ENCODE results near the gene AFG1L.

AFG1L gene

DNA sequence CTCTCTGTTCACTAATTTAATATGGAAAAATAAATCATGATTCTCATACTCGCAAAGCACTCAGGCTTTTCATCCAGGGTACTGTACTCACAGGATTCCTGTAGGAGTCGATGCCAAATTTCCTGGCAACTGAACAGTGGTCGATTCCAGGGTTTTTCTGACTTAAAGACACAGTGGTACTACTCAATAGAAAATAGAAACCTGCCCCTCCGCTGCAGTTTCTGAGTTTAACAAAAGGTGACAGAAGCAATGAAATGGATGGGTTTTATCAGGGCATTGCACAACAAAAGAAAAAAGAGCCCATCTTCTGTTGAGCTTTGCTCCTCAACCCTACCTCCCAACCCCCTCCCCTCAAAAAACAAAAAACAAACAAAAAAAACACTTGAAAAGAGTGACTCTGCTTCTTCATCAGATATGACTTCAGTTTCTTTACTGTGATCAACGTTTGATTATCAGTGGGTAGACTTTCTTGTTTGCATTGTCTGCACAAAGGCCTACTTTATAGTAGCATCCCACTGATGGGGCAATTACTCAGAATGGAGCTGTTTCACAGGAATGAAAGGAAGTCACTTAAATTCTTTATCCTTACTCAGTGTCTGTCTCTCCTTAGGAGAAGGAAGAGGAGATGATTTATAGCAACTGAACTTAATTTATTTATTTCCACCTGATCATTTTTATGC, 169.7 kb downstream of the AFG1L start:
- DNase-seq, result no peak

DNA sequence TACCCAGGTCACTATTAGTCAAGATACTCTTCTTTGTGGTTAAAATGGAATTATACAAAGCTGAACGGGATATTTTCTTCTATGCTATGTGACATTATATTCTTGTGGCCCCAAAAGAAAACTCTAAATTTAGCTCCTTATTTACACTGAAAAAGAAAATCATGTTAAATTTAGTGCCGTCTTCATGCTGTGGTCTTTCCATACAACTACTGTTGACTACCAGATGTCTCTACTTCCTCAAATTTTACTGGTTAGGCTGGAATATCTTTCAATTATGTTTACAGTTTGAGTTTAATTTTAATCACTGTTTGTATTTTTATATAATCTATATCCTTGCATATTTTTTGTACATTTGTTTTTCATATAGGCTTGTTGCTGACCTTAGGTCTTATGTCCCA, 170.2 kb downstream of the AFG1L start:
- DNase-seq, result no peak

DNA sequence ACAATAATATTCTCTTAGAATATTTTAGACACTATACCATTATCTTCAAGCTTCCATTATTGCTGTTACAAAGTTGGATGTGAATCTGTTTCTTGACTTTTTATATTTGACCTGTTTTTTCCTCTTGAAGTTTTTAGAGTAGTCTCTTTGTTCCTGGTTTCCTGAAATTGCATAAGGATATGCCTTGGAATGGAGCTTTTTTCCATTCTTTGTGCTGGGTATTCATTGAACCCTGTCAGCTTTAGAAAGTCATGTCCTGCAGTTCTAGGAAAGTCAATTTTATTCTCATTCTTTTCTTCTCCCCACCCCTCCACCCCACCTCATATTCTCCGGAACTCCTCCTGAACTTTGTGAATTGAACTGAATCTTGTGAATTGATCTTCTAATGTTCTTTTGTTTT, 173.5 kb downstream of the AFG1L start:
- DNase-seq, result no peak

DNA sequence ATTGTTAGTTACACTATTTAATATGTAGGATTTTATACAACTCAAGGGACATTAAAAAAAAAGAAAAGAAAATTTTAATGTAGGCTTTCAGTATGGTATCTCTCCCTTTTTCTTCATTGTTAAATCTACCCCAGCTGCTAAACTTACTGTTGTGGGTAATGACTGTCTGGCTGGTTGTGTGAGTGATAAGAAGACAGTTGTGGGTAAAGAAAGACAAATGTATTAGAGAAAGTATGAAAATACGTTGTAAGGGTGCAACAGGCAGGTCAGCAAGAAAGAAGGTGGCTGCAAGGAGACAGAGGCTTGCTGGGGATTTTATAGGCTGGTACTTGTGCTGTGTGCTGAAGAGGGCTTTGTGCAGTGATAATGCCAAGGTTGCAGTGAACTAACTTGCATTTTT, 174.5 kb downstream of the AFG1L start:
- DNase-seq, result no peak

DNA sequence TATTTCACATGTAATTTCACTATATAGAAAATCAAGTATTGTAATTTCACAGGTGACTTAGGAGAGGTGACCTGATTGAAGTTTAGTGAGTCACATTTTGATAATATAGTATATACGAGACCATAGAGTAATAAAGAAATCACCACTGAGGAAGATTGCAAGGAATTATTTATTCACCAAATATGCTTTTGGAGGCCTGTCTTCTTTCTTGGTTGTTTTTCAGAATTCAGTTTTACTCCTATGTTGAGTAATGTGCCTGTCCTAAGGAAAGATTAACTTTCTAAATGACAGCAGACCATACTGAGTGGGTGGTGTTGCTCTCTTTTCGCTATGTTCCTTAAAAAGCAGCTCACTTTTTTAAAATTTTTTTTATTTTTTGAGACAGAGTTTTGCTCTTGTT, 178.3 kb downstream of the AFG1L start:
- DNase-seq, result no peak

DNA sequence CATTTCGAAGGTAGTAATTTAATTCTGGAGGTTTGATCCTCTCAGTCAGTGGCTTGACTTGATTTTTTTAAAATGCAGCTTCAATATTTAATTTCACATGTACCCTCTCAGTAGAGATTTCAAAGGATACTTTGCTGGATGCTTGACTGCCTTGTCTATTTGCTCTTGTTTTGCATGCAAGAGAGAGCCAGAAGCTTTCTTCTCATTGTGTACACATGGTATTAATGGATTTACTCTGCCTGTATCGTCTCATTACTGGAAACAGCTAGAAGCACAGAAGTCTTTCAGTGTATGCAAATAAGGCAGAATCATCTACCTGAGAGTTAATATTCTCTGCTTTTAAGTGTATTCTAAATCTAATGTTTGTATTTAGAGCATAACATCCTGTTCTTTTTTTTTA, 181.5 kb downstream of the AFG1L start:
- DNase-seq, result no peak

DNA sequence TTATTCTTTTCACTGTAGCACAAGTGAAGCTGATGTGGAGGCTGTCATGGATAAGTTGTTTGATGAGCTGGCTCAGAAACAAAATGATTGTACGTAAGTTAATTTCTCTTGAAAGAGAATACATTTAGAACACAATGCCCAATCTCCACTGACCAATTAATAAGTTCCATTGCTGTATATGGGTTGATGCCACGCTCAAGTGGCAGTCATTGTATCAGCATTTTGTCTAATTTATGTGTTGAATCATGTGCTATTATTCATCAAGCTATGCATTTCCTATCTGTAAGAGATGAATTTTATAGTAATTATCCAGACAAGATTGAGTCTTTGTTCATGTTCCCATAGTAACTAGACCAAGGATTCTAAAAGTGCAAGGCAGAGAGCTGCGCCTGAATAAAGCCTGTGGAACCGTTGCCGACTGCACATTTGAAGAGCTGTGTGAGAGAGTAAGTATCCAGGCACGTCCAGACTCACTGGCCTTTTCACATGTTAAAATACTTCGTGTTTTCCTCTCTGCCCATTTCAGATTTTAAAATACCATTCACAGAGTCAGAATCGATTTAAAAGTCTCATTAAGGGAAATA, 182.1 kb downstream of the AFG1L start:
- DNase-seq, result no peak

DNA sequence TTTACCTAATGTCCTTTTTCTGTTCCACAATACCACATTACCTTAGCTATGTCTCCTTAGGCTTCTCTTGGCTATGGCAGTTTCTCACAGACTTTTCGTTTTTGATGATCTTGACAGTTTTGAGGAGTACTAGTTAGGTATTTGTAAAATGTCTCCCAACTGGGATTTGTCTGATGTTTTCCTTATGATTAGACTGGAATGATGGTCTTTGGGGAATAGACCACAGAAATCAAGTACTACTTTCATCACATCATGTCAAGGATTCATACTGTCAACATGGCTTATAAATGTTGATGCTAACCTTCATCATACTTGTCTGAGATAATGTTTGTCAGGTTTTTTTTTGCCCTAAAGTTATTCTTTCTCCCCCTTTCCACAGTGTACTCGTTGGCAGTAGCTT, 187.7 kb downstream of the AFG1L start:
- DNase-seq, result no peak

DNA sequence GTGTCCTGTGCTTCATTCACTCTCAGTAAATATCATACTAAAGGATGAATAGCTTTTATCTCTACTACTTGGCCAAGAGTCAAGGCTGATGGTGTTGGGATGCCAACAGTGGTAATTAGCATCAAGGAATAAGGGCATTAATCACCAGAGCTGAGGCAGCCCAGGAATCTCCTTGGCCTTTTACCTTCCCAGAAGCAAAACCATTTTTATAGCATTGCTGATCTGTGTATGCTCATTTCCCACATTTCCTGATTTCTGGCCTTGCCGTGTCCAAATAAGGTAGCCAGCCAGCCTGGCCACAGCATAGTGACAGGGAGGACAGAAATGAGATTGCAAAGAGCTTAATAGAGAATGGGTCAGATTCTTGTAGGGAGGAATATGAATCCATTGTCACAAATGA, 189.2 kb downstream of the AFG1L start:
- DNase-seq, result no peak

DNA sequence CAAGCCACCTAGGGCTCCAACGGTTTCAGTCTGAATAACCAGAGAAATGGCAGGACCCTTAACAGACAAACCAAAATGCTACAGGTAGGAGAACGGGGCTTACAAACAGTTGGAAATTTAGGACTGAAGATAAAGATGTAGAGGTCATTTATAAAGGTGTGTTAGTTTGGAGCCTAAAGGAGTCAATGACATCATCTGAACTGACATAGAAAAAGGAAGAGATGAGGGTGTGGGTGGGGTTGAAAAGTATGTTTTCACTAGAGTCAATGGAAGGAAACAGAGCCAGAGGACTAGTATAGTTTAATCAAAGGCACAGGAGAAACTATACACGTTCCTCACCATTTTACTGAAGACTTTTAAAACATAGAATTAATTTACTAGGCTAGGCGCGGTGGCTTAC, 194.8 kb downstream of the AFG1L start:
- DNase-seq, result no peak

DNA sequence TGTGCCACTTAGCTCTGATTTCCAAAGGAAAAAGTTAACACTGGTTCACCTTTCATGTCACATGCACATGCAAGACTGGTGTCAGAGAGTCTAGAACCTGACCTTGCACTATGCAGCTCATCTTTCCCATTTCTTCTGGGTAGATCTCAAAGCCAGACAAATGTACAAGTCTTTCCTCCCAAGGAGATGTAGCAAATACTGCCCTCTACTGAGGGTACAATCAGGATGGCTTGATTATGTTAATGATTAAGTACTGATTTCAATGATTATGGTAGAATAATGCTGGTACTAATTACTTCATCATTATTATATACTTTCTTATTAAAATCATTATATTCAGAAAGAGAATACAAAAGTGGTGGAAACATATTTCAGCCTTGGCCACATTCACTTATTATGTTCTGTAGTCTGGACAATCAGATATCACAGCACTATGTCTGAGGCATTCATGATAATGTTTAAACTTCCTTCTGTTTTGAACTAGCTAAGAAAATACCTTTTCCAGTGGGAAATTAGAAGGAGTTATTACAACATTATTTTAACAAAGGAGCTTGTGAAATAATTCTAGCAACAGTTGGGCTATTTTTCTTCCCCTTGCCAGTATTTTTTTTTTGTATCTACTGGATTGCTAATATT, 197.4 kb downstream of the AFG1L start:
- no peak for DNase-seq

DNA sequence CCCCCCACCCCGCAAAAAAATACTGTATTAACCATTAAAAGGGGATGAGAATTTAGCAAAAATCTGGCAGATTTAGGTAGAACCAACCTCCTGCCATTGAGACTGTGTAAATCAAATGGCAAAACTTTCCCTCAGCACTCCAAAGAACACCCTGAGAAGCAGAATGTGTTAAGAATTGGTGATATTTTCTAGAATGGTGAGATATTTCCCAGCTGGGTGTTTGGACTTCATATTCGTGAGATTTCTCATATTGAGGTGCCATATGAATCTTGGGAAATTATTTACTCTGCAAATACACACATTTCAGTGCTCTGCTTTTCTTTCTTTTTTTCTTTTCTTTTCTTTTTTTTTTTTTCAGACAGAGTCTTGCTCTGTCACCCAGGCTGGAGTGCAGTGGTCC, 199.6 kb downstream of the AFG1L start:
- no peak for DNase-seq

DNA sequence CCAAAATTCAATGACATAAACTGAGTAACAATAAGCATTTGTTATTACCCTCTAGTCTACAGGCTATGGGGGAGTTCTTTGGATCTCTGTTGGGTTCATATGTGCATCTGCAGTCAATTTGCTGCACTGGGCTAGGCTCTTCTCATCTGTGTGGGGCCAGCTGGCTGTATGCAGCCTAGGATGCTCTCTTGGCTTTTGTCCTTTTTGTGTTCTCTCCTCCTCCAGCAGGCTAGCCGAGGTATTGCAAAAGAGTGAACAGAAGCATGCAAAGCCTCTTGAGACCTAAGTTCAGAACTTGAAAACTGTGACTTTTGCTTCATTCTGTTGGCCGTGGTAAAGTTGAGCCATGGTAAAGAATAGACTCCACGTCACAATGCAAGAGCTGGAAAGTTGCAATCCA, 203.0 kb downstream of the AFG1L start:
- peak; percentile 14 for DNase-seq

DNA sequence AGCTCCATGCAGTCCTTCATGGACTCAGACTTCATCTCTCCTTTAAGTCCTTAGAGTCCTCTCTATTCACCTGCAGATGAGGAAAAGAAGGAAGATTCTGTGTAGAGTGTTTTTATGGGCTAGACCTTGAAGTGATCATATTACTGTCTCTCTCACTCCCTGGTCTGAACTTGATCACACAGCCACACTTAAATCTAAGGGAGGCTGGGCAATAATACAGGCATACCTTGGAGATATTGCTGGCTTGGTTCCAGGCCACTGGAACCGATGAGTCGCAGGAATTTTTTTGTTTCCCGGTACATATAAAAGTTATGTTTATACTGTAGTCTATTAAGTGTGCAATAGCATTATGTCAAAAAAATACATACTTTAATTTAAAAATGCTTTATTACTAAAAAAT, 206.7 kb downstream of the AFG1L start:
- DNase-seq, result no peak

DNA sequence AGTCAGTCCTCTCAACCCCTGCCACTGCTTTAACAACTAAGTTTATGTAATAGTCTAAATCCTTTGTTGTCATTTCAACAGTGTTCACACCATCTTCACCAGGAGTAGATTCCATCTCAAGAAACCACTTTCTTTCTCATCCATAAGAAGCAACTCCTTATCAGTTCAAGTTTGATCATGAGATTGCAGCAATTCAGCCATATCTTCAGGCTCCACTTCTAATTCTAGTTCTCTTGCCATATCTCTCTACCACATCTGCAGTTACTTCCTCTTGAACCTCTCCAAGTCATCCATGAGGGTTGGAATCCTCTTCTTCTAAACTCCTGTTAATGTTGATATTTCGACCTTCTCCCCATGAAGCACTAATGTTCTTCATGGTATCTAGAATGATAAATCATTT, 208.0 kb downstream of the AFG1L start:
- DNase-seq, result no peak

DNA sequence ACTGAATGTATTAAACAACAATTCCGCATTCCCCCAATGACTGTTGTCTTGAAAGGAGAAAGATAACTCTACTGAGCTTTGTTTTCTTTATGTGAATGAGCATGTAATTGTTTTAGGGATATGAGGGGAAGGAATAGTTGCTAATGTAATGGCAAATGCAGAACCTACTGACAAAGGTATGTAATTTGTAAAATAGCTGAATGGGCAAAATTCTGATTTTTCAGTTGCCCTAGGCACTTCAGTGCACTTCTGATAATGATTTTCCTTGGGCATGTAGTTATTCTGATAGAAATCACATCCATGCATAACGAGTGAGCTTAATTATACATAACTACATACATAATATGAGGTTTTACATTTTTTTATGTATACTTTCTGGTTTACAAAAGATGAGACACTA, 212.5 kb downstream of the AFG1L start:
- no peak for DNase-seq

DNA sequence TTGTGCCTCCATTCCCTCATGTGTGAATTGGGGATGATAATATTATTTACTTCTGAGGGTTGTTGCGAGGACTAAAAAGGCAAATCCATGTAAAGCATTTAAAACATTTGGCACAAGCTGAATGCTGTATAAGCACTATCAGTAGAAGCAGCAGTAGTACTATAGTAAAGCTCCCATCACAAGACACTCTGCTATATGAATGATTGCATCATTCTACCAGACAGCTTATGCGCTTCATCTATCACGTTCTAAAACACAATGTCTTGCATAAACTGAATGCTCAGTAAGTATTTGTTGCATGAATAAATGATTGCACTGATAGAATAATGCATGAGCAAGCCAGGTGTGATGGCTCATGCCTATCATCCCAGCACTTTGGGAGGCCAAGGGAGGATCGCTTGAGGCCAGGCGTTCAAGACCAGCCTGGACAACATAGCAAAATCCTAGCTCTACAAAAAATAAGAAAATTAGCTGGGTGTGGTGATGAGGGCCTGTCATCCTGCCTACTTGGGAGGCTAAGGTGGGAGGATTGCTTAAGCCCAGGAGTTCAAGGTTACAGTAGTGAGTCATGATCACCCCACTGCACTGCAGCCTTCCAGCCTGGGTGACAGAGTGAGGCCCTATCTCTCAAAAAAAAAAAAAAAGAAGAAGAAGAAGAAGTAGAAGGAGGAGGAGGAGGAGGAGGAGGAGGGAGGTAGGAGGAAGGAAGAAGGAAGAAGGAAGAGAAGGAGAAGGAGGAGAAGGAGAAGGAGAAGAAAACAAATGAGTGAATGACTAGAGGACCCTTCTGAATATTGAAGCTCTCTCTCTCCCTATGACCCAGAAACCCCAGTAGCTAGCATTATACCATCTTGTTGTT, 215.8 kb downstream of the AFG1L start:
- no peak for DNase-seq

DNA sequence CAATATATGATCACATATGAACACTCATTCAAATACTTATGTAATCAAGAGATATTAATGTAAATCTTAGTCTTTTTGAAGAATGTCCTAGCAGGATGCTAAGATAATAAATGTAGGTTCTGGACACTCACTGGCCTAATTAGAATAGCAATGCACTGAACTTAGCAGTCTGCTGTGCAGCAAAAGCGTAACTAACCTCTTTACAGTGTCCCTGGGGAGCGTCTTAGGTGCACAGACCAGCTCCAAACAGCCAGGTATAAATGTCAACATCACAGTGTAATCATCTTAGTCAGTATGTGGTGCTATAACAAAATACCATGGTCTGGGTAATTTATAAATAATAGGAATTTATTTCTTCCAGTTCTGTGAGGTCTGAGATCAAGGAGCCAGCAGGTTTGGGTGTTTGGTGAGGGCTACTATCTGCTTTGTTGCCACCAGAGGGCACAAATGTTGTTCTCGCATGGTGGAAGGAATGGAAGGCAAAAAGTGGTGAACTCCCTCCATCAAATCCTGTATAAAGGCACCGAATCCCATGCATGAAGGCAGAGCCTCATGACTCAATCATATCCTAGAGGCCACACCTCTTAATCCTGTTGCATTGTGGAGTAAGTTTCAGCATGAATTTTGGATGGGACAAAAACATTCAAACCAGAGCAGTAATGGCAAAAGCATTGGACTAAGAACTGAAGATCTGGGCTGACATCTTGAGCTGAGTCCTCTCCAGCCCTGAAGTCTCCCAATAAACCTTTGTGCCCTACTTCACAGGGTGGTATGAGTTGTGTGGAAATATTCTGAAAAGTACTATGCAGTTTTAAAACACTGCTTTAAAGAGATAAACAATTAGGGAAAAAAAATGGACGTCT, 224.1 kb downstream of the AFG1L start:
- peak; percentile 10 for DNase-seq

DNA sequence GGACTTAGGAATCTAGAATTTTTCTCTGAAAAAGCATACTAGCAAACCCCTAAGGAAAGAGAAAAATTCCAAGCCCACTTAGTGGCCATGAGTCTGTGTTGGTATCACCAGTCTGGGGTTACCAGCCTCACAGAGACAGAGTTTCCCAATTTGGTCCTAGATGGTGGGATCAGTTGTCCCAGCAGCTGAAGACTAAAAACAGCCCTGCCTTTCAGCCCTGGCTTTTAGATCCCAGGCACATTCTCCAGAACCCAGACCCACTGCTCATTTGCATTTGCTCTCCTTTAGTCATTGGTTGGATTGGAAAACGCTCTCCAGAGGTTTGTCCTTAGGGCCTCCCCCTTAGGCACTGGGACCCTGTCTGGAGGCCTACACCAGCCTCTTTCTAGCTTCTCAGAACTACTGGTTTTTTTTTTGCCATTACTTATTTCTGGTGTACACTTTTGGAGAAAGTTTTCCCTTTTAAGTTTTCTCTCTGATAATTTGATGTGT, 226.8 kb downstream of the AFG1L start:
- no peak for DNase-seq

DNA sequence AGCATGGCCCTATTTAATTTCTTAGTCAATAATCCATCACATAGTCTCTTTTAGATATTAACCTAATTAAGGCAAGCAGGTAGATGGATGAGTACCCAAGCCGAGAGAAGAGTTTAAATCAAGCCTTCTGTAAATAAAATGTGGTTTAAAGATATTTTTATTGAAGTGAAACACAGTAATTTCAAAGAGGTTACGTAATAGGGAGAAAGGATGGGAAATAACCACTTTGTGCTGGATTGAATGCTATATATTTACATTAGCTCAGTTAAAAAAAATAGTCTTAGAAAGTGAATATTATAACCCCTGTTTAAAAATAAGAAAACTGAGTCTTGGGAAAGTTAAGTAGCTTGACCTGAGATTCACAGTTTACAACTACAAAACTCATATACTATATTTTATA, 228.8 kb downstream of the AFG1L start:
- no peak for DNase-seq

DNA sequence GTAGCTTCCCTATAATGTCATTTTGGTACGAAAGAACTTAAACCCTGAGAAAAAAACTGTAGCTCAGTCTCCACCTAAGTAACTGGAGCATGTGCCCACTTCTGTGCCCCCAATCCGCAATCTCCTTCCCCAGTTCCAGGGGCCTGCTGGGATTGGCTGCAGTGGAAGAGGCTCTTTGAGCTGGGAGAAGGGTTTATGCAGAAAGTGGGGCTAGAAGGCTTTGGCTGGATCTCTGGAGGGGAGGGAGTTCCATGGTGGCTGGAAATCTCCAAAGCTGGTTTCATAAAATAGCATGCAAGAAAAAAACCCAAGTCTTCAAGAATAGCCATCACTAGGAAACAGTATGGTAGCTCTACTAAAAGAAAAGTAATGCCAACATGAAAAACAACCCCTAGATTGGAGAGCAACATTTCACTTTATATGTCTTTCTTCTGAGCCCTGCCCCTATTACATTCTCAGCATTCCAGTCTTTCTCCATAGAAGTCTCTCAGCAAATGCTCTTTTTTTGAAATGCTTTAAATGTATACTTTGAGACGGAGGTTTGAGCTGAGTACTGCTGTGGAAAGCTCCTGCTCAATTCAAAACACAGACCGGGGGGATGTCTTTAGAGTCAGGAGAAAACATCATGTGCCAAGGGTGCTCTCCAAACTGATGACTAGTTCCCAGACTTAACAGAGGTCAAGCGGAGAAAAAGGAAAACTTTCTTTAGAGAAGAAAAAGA, 229.8 kb downstream of the AFG1L start:
- DNase-seq, result no peak

DNA sequence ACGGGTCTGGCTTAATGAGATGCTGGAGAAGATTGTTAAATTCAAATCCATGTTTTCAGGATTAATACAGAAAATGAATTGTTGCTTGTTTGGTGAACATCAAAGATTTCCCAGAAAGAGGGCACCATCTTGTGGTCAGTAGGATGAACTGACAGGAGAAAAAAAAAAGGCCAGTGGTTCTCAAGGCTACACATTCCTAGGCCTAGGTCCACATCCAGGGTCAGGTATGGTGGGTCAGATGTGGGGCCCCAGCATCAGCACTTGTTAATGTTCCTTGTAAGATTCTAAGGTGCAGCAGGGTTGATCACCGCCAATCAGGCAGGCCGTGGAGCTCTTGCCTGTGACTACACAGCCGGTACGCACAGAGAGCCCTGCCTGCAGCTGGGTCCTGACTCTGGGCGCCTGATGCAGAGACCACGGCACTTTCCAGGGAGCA, 231.9 kb downstream of the AFG1L start:
- no peak for DNase-seq

Data from stimulated activated CD4-positive, alpha-beta T cell treated with anti-CD3 and anti-CD28 coated beads, Interleukin-15, amount 100 ng/mL, for 24 hours (primary cell).